ENCODE results near the gene UBE2S.
A peak's percentile ranks its signal among the peaks of the same experiment; 100 is the strongest.

The UBE2S gene

GRCh38 chr19:55419624-55420236 is 12.1 kb upstream of the UBE2S start:
- Histone ChIP-seq H2AFZ (ENCODE audit: low read depth, low read length) (no peak overlapping the region), H3K79me2 (ENCODE audit: insufficient read depth, low read length) (no peaks in the 10 kb centered on the region), H3K9ac (ENCODE audit: low read depth, low read length) (no peak overlapping the region; the same call in 1 of the 2 replicates), H3K4me3 (ENCODE audit: low read depth in 1 of 2, low read length in 2 of 2) (no peak overlapping the region), H3K27me3 (ENCODE audit: insufficient read depth, low read length, poor library complexity) (no peaks in the 10 kb centered on the region), H3K36me3 (ENCODE audit: insufficient read depth, low read length) (no peaks in the 10 kb centered on the region), H3K9me3 (ENCODE audit: insufficient read depth, low read length, severe bottlenecking) (no peaks in the 10 kb centered on the region), H4K20me1 (ENCODE audit: insufficient read depth, low read length) (no peaks in the 10 kb centered on the region), H3K4me2 (ENCODE audit: insufficient read depth, low read length) (no peak overlapping the region), H3K27ac (ENCODE audit: low read length) (no peak overlapping the region; the same call in 1 of the 2 replicates), H3K4me1 (ENCODE audit: insufficient read depth, low read length) (peaks cover 29% of the 10 kb centered on the region)
- ATAC-seq (ENCODE audit: insufficient read depth, low read depth): no peak
- TF ChIP-seq EZH2 (IDR thresholded peaks at IDR 0.05; ENCODE audit: borderline replicate concordance, low read depth, low read length, severe bottlenecking) (no peak), CTCF (IDR thresholded peaks at IDR 0.05; ENCODE audit: borderline replicate concordance, extremely low read depth, low read length, poor library complexity, severe bottlenecking) (no peak)
- no peak for DNase-seq

- no peak overlapping the region for H3K27ac ChIP-seq (ENCODE audit: low read length)
- H3K9ac ChIP-seq (ENCODE audit: low read depth, low read length): no peak overlapping the region
- no peak overlapping the region for H3K4me3 ChIP-seq (ENCODE audit: low read depth in 1 of 2, low read length in 2 of 2)
- no peaks in the 10 kb centered on the region for H3K79me2 ChIP-seq (ENCODE audit: insufficient read depth, low read length)
- H4K20me1 ChIP-seq (ENCODE audit: insufficient read depth, low read length): no peaks in the 10 kb centered on the region
- DNase-seq: no peak
- H2AFZ ChIP-seq (ENCODE audit: low read depth, low read length): no peak overlapping the region
- TF ChIP-seq EZH2 (IDR thresholded peaks at IDR 0.05; ENCODE audit: borderline replicate concordance, low read depth, low read length, severe bottlenecking) (no peak), CTCF (IDR thresholded peaks at IDR 0.05; ENCODE audit: borderline replicate concordance, extremely low read depth, low read length, poor library complexity, severe bottlenecking) (no peak)
- no peak for ATAC-seq (ENCODE audit: insufficient read depth, low read depth)
- no peak overlapping the region for H3K4me2 ChIP-seq (ENCODE audit: insufficient read depth, low read length)
- no peaks in the 10 kb centered on the region for H3K36me3 ChIP-seq (ENCODE audit: insufficient read depth, low read length)
- H3K4me1 ChIP-seq (ENCODE audit: insufficient read depth, low read length): peaks cover 29% of the 10 kb centered on the region
- H3K27me3 ChIP-seq (ENCODE audit: insufficient read depth, low read length, poor library complexity): no peaks in the 10 kb centered on the region
- no peaks in the 10 kb centered on the region for H3K9me3 ChIP-seq (ENCODE audit: insufficient read depth, low read length, severe bottlenecking)
Observed at GRCh38 chr19:55419103-55419502, 11.5 kb upstream of the UBE2S start.

- ATAC-seq (ENCODE audit: insufficient read depth, low read depth): peak; percentile 50
- peaks cover 29% of the 10 kb centered on the region for H3K4me1 ChIP-seq (ENCODE audit: insufficient read depth, low read length)
- no peaks in the 10 kb centered on the region for H3K27me3 ChIP-seq (ENCODE audit: insufficient read depth, low read length, poor library complexity)
- no peak overlapping the region for H3K4me2 ChIP-seq (ENCODE audit: insufficient read depth, low read length)
- no peak overlapping the region; the same call in 1 of the 2 replicates for H2AFZ ChIP-seq (ENCODE audit: low read depth, low read length)
- peak; percentile 69 for DNase-seq
- no peak overlapping the region for H3K4me3 ChIP-seq (ENCODE audit: low read depth in 1 of 2, low read length in 2 of 2)
- no peaks in the 10 kb centered on the region for H3K79me2 ChIP-seq (ENCODE audit: insufficient read depth, low read length)
- no peaks in the 10 kb centered on the region for H3K9me3 ChIP-seq (ENCODE audit: insufficient read depth, low read length, severe bottlenecking)
- TF ChIP-seq CTCF (IDR thresholded peaks at IDR 0.05; ENCODE audit: borderline replicate concordance, extremely low read depth, low read length, poor library complexity, severe bottlenecking): peak; percentile 76
- no peak for TF ChIP-seq EZH2 (IDR thresholded peaks at IDR 0.05; ENCODE audit: borderline replicate concordance, low read depth, low read length, severe bottlenecking)
- no peaks in the 10 kb centered on the region for H4K20me1 ChIP-seq (ENCODE audit: insufficient read depth, low read length)
- H3K27ac ChIP-seq (ENCODE audit: low read length): no peak overlapping the region
- H3K9ac ChIP-seq (ENCODE audit: low read depth, low read length): no peak overlapping the region
- H3K36me3 ChIP-seq (ENCODE audit: insufficient read depth, low read length): no peaks in the 10 kb centered on the region
Observed at GRCh38 chr19:55418185-55418584, 10.6 kb upstream of the UBE2S start.

Measured in DND-41 (cell line).